ENCODE data around the gene ALDH1A1.

DNA sequence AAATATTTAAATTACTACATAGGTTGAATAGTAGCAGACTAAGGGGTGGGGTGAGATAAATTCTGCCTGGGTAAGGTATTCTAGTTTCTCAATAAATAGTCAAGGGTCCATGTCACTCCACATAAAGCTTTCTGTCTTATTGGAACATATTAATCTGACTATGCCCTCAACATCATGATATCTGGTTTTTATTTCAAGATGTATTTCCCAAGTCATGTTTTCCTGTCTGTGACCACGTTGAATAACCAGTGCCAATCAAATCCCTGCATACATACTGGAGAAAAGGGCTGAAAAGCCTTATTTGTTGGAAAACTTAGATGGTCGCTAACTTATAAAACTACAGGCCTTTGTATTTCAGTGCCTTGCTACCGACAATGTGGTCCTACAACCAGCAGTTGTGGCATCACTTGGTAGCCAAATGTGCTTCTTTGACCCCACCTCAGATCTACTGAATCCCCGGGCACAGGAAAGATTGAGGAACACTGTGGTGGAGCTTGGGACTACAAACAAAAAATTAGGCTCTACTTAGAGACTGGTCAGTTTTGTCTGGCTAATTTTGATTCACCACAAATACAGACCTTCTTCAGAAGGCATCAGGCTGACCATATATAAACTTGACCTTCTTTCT is 39.4 kb downstream of the ALDH1A1 start:
- TF ChIP-seq, protein P1, sequence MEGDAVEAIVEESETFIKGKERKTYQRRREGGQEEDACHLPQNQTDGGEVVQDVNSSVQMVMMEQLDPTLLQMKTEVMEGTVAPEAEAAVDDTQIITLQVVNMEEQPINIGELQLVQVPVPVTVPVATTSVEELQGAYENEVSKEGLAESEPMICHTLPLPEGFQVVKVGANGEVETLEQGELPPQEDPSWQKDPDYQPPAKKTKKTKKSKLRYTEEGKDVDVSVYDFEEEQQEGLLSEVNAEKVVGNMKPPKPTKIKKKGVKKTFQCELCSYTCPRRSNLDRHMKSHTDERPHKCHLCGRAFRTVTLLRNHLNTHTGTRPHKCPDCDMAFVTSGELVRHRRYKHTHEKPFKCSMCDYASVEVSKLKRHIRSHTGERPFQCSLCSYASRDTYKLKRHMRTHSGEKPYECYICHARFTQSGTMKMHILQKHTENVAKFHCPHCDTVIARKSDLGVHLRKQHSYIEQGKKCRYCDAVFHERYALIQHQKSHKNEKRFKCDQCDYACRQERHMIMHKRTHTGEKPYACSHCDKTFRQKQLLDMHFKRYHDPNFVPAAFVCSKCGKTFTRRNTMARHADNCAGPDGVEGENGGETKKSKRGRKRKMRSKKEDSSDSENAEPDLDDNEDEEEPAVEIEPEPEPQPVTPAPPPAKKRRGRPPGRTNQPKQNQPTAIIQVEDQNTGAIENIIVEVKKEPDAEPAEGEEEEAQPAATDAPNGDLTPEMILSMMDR (IDR thresholded peaks at IDR 0.05): no peak
- TF ChIP-seq POLR2A (IDR thresholded peaks at IDR 0.05): no peak
